Activated effector memory CD4-positive, alpha-beta T cell treated with anti-CD3 and anti-CD28 coated beads, Interleukin-2, amount 50 U/mL, for 16 hours (primary cell): Measurements from ENCODE around the gene GALNT6.

Experiments
- DNase-seq: peaks from one replicate; pipeline ENCODE4 v3.0.0-alpha.2; 2020

GALNT6 gene

DNA sequence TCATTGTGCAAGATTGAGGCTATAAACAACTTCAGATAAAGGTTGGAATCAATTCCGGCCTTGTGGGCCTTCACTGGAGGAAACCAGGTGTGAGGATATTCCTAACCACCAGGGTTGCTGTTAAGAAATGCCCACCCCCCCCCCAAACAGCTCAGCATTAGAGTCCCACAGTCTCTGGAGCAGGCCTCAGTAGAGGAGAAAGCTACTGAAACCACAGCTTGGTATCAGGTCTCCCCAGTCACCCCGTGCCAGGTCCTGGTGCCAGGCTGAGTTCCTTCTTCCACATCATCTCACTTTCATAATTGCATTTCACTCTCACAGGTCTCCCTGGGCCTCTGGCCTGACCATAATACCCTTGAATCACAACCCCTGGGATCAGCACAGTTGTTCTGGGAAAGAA lies 12.5 kb downstream of the GALNT6 start:
- DNase-seq: no peak

DNA sequence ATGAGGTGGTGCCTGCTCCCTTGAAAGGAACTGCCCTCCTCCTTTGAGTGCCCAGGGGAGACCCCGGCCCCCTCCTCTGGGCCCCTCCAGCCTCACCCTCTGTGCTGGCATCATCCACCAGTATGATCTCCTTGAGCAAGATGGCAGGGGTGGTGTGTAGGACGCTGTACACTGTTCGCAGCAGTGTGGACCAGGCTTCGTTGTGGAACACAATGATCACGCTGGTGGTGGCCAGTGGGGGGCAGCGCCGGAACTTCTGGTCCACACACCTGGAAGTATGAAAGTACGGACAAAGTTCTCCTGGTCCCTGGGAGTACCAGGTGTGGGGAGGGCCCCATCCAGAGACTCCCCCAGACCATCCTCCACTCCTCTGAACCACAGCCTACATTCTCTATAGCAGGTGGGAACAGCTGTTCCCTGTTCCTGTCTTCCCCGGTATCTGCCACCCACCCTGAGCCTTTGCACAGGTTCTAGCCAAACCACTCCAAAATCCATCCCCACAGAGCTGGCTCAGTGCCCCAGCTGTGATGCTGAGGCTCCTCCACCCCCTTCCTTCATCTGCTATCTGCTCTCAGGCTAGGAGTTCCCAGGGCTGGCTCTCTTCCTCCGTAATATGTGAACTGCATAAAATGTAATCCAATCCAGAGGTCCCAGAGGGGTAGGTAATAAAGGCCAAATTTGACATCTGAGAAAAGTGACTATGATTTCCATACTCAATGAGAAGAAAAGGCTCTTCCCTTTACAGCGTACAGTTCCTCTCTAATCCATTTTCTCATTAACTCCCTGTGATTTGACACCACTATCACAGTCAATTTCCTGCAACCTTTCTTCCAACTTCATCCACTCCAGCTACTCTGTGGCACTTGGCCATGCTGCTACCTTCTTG lies 13.9 kb downstream of the GALNT6 start:
- no peak for DNase-seq

- no peak for DNase-seq
These were observed 16.4 kb downstream of the GALNT6 start for GRCh38 chr12:51374856-51375255.

DNA sequence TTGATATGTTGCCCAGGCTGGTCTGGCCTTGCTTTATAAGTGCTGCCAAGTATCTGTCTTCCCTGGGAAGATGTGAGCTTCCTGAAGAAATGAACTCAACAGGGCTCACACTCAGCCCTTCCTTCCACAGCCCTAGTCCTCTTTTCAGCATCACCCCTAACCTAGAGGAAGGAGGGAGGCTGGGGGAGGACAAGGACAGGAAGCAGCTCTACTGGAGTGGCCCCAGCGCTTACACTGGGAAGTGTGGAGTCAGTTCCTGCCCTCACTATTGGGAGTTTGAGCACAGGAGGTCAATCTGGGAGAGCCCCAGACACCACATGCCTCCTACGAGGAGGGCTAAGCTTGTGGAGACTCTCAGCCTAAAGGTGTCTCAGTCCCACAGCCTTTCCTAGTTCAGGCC lies 16.8 kb downstream of the GALNT6 start:
- no peak for DNase-seq

GRCh38 chr12:51373187-51373586 lies 18.0 kb downstream of the GALNT6 start:
- DNase-seq: no peak

DNA sequence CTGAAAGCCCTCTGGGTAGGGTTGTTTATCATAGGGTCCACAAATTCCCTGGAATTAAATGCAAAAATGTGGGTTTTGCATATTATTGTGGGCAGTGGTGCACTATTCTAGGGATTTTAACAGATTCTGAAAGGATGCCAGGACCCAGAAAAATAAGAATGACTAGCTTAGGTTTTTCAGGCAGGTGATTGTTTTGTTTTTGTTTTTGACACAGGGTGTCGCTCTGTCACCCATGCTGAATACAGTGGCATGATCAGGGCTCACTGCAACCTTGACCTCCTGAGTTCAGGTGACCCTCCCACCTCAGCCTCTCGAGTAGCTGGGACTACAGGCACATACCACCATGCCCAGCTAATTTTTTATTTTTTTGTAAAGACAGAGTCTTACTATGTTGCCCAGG lies 19.2 kb downstream of the GALNT6 start:
- no peak for DNase-seq

GRCh38 chr12:51371295-51371953 lies 19.8 kb downstream of the GALNT6 start:
- DNase-seq: no peak

DNA sequence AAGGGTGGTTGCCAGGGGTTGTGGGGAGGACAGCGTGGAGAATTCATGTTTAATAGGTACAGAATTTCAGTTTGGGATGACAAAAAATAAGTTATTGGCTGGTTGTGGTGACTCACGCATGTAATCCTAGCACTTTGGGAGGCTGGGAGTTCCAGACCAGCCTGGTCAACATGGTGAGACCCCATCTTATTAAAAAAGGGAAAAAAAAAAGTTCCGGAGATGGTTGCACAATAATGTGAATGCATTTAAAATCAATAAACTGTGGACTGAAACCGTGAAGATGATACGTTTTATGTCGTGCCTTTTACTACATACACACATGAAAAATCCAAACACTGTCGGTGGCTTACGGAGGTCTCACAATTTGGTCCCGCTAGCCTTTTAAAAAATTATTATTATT lies 20.5 kb downstream of the GALNT6 start:
- DNase-seq: no peak

DNA sequence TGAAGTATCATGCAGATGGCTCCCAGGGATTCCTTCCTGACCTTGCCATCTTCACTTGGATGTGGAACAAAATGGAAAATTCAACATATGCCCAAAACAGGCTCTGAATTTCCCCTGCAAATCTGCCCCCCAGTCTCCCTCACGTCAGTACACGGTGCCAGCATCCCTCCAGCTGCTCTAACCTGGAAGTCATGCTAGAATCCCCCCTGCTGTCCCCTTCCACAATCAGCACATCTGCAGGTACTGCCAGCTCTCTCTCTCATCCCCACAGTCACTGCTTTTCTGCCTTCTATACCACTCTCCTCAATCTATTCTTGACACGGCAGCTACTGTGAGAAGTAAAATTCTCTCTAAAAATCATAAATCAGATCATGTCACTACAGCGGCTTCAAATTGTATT lies 21.6 kb downstream of the GALNT6 start:
- no peak for DNase-seq

DNA sequence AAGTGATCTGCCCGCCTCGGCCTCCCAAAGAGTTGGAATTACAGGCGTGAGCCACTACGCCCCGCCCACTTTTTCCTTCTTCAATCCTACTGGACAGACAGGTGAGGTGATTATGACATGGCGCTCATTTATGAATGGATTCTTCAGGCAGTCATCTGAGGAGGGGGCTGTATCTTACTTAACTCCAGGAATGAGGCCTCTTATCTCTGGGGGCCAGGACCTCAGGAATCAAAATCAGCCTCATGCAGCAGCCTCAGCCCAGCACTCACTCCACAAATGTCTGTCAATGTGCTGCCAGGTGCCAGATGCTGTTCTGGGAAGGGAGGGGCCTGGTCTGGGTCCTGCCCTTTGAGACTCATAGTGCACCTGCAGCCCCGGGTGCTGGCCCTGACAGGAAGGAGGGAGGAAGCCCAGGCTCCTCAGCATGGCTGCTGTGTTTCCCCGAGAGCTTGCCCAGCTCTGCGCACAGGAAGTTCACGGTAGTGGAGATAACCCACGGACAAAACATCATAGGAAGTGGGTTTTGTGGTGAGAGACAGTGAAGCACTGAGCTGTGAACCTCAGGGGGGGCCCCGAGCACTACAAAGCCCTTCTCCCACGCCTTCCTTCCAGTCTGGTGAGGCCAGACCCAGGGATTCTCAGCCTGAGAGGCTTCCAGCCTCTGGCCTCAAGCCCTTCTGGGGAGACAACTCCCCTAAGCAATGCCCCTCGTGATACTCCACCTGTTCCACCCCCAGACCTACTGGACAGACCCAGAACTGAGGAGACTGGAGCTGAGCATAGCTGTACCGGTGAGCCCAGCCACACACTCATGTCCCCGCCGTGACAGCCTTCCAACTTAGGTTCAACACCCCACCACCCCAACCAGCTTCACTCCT lies 22.3 kb downstream of the GALNT6 start:
- DNase-seq: peak; percentile 93

DNA sequence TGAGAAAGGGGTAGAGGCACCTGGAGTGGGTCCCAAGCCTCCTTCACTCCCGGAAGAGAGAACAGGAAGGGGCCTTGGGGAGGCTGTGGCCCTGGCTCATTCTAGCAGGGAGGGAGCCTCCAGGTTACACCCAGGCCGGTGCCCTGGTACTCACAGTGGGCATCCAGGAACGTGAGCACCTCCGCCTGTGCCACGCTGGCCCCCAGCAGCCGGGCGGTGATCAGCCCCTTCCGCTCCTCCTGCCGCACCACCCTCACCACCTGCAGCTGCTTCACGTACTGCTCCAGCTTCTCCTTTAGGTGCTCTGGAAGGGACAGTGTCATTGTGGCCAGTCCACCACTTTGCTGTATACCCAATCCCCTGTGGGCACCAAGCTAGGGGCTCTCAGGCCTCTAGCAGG lies 25.9 kb downstream of the GALNT6 start:
- DNase-seq: no peak

DNA sequence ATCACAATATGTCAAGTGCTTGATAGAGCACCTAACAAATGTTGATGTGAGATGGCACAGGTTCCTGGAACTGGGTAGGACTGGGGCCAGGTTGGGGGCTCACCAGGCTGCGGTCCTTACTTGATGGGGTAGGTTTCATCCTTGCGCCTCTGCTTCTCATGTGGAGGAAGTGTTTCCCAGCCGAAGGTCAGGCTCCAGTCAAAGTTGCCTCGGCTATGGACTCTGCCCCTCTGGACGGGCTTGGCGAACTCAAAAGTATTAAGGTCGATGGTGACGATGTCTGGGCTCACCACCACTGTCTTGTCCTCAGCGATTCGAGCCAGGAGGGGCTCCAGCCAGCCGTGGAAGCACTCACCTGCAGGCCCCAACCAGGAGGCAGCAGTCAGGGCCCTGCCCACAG lies 27.2 kb downstream of the GALNT6 start:
- no peak for DNase-seq

- DNase-seq: no peak
These were observed 28.4 kb downstream of the GALNT6 start for GRCh38 chr12:51362747-51363342.

DNA sequence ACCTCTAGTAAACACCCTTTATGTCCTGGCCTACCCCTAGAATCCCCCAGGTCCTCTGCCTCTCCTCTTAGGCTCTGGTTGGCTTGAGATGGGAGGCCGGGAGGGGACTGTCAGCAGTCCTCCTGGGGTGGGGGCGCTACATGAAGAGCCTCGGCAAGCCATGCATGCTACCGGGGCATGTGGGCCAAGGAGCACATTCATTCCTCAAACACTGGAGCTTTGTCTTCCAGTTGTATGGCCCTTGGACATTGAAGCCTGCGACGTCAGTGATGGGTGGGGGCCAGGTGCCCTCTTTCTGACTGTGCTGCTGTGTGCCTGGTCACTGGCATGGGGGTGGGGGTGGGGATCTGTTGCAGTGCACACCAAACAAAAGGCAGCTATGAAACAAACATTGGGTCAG lies 28.9 kb downstream of the GALNT6 start:
- DNase-seq: no peak

- DNase-seq: no peak
These were observed 29.8 kb downstream of the GALNT6 start for GRCh38 chr12:51361161-51362016.

DNA sequence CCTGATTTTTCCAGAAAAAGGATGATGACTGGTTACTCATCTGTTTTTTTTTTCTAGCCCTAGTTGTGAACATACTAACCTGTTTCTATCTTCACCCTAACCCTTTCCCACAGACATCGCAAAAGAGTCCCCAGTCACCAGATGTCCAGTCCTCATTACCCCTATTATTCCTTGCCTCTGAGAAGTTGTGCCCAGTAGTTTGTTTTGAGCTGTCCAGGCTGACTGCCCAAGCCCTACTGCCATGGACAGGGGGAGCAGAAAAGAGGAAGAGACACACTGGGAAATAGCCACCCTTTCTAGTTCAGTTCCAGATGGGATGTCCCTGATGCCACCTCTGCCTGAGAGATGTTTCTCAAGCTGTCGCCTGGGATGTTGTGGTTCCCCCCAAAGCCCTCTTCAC lies 30.9 kb downstream of the GALNT6 start:
- DNase-seq: no peak

- DNase-seq: no peak
These were observed 31.4 kb downstream of the GALNT6 start for GRCh38 chr12:51359851-51360250.

DNA sequence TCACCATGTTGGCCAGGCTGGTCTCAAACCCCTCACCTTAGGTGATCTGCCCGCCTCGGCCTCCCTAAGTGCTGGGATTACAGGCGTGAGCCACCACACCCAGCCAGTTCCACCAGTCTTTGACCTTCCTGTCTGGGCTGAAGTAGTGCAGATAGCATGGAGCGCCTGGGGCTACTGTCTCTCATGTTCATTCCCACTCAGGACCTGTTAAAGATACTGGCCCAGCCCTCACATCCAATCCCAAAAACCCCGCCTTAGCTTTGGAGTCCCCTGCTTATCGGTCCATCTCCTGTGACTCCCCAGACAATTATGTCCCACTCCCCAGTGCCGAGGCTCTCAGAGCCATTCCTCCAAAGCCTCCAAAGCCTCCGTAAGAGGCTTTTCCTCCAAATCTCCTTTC lies 32.7 kb downstream of the GALNT6 start:
- DNase-seq: no peak

GRCh38 chr12:51357374-51358047 lies 33.7 kb downstream of the GALNT6 start:
- DNase-seq: no peak

GRCh38 chr12:51351913-51352532 lies 39.2 kb downstream of the GALNT6 start:
- DNase-seq: peak; percentile 71

DNA sequence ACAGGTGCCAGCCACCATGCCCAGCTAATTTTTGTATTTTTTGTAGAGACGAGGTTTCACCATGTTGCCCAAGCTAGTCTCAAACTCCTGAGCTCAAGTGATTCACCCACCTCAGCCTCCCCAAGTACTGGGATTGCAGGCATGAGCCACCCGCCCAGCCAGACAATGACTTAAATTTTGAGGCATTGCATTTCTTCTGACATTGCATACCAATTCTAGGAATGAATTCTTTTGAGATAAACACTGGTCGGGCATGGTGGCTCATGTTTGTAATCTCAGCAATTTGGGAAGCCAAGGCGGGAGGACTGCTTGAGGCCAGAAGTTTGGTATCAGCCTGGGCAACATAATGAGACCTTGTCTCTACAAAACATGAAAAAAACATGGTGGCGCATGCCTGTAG lies 42.2 kb downstream of the GALNT6 start:
- DNase-seq: no peak
